WI38 (cell line): ENCODE data around the gene HBQ1.
A peak's percentile ranks its signal among the peaks of the same experiment; 100 is the strongest.
"Not testable (repeated sequence)": the region's sequence is repeated elsewhere in the genome, so short reads cannot be mapped to it uniquely, and the experiment has no call there.

Source experiments
- H3K4me3 ChIP-seq: 2 replicates; pipeline ENCODE4 v1.5.1; 2011; ENCODE audit warnings: low read depth, mild to moderate bottlenecking, control low read depth, low read length
- TF ChIP-seq, protein P1 (sequence below): IDR thresholded peaks from 2 replicates; pipeline ENCODE4 v1.5.1; 2012; ENCODE audit warnings: low read depth, mild to moderate bottlenecking, control low read depth, low read length

Gene HBQ1

DNA sequence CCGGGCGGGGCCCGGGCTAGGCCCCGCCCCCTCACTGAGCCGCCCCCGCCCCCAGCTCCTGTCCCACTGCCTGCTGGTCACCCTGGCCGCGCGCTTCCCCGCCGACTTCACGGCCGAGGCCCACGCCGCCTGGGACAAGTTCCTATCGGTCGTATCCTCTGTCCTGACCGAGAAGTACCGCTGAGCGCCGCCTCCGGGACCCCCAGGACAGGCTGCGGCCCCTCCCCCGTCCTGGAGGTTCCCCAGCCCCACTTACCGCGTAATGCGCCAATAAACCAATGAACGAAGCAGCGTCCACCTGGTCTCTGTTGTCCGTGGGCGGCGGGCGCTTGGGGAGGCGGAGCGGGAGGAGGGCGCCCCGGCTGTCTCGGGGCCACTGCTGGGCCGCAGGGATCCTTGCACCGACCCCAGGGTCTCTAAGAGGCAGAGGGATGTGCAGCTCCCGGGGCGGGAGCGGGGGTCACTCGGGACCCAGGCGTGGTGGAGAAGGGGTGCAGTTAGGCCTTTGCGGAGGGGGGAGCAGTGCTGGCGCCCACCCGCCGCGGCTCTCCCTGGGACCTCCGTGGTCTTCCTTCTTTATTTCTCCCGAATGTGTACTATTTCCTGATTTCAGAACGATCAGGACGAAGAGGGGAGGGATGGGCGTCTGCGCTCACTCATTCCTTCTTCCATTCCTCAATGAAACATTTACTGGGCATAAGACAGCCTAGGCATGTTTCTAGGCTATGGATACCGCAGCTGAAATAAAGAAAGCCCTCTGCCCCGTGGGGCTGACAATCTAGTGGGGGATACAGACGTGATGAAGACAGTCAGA lies 25.8 kb upstream of the HBQ1 start:
- TF ChIP-seq, protein P1, sequence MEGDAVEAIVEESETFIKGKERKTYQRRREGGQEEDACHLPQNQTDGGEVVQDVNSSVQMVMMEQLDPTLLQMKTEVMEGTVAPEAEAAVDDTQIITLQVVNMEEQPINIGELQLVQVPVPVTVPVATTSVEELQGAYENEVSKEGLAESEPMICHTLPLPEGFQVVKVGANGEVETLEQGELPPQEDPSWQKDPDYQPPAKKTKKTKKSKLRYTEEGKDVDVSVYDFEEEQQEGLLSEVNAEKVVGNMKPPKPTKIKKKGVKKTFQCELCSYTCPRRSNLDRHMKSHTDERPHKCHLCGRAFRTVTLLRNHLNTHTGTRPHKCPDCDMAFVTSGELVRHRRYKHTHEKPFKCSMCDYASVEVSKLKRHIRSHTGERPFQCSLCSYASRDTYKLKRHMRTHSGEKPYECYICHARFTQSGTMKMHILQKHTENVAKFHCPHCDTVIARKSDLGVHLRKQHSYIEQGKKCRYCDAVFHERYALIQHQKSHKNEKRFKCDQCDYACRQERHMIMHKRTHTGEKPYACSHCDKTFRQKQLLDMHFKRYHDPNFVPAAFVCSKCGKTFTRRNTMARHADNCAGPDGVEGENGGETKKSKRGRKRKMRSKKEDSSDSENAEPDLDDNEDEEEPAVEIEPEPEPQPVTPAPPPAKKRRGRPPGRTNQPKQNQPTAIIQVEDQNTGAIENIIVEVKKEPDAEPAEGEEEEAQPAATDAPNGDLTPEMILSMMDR: no peak
- H3K4me3 ChIP-seq: peak overlapping the region; percentile 43

DNA sequence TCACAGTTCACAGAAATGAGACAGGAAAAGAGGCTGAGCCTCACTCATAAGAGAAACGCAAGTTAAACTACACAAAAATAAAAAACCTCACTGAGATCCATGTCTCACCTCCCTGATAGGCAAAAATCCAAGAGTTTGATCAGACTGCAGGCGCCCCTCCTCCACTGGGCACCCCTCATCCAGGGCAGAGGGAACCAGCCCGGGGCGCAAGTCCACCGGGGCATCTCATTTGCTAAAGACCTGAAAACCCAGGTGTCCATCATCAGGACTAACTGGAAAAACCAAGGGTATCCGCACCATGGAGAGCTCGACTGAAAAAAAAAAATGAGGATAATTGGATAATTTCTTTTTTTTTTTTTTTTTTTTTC lies 25.2 kb upstream of the HBQ1 start:
- TF ChIP-seq, protein P1: no peak
- no peak overlapping the region for H3K4me3 ChIP-seq

DNA sequence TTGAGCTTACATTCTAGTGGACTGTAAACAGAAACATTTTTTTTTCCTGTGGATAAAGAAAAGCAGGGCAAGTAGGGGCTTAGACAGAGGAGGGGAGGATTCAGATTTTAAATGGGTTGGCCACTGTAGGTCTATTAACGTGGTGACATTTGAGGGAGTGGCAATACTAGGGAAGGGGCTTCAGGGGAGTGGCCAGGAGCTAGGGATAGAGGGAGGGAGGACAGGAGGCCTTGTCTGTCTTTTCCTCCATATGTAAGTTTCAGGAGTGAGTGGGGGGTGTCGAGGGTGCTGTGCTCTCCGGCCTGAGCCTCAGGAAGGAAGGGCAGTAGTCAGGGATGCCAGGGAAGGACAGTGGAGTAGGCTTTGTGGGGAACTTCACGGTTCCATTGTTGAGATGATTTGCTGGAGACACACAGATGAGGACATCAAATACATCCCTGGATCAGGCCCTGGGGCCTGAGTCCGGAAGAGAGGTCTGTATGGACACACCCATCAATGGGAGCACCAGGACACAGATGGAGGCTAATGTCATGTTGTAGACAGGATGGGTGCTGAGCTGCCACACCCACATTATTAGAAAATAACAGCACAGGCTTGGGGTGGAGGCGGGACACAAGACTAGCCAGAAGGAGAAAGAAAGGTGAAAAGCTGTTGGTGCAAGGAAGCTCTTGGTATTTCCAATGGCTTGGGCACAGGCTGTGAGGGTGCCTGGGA lies 21.0 kb upstream of the HBQ1 start:
- TF ChIP-seq, protein P1: no peak
- H3K4me3 ChIP-seq: no peak overlapping the region

DNA sequence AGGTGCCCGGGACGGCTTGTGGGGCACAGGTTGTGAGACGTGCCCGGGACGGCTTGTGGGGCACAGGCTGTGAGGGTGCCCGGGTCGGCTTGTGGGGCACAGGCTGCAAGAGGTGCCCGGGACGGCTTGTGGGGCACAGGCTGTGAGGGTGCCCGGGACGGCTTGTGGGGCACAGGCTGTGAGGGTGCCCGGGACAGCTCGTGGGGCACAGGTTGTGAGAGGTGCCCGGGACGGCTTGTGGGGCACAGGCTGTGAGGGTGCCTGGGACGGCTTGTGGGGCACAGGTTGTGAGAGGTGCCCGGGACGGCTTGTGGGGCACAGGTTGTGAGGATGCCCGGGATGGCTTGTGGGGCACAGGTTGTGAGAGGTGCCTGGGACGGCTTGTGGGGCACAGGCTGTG lies 20.0 kb upstream of the HBQ1 start:
- not testable (repeated sequence) for H3K4me3 ChIP-seq

- TF ChIP-seq, protein P1: no peak
- H3K4me3 ChIP-seq: no peak overlapping the region
Observed at GRCh38 chr16:160691-161190, 19.5 kb upstream of the HBQ1 start.

DNA sequence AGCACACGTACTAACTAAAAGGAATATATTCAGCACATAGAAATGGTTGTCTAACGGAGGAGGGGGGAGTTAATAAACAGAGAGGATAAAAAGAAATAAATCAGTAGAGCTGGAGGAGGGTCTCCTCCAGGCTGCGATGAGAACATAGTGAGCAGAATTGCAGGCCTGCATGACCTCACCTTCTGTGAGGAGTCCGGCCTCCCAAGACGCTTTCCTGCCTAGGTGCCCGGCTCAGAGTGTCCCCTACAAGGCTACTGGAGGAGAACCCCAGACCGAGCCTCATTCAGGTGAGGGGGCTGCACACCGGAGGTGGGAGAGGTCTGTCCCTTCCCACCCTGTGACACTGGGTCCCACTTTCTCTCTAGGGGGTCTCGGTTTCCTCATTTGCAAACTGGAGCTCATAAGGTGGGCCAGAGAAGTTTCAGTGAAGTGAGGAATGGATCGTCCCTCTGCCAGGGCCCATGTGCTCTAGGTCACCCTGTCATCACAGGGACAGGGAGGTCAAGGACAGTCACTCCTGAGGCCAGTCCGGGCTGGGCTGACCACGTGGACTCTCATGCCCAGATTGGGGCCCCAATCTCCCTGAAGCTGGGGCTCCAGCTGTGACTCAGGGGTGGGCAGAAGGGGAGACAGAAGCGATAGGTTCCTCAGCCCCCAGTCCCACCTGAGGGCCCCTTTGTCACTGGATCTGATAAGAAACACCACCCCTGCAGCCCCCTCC lies 17.8 kb upstream of the HBQ1 start:
- no peak overlapping the region for H3K4me3 ChIP-seq
- TF ChIP-seq, protein P1: no peak

DNA sequence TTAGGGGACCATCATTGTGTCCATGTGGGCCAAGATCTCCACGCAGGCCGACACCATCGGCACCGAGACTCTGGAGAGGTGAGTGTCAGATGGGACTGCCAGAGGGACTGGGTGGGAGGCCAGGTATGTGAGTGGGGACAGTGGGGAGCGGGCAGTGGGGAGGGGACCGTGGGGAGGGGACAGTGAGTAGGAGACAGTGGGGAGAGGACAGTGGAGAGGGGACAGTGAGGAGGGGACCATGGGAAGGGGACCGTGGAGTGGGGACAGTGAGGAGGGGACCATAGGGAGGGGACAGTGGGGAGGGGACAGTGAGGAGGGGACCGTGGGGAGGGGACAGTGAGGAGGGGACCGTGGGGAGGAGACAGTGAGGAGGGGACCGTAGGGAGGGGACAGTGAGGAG lies 17.1 kb upstream of the HBQ1 start:
- not testable (repeated sequence) for H3K4me3 ChIP-seq

- not testable (repeated sequence) for H3K4me3 ChIP-seq
Observed at GRCh38 chr16:163696-164095, 16.6 kb upstream of the HBQ1 start.

- H3K4me3 ChIP-seq: not testable (repeated sequence)
Observed at GRCh38 chr16:164134-164823, 16.0 kb upstream of the HBQ1 start.
